ENCODE data around the gene CFAP61.

Gene CFAP61

DNA sequence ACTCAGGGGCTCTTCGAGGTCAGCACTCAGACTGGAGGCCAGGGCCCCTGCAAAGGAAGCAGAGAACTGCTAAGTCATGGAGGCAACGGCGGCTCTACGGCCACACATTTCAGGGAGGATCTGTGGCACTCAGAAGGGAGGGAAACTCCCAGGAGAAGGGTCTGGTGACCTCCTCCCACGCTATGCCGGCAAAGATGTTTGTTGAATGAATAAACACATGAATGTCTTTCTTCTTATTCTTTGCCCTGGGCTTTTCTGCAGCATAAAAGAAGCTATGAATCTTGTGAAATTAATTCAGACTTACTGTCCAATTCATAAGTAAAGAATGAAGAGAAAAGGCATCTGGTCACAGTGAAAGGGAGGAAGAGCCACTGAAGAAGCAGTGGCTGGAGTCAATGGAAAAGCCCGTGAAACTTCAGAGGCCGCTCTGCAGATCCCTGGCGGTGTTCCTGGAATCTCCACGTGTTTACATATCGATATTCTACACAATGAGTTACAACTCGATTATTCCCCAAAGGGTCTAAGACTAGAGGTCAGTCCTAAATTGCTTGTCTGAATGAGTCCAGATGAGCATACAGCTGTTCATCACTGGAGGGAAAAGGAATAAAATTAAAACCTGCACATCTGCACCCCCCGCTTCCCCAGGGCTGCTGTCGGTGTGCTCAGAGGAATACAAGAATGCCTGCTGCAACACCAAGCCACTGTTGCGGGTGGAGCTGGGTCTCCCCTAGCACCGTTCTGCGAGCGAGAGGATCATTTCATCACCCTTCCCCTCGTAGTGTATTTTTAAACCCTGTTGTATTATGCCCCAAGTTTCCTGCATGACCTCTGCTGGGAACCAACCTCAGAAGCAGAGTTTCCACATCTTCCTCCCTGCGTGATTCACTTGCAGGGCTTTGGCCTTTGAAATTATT is 341.1 kb downstream of the CFAP61 start:
- Histone ChIP-seq H3K4me1 (no peaks in the 10 kb centered on the region), H3K27me3 (ENCODE audit: low read depth) (no peaks in the 10 kb centered on the region), H3K9me3 (no peaks in the 10 kb centered on the region), H3K4me3 (no peak overlapping the region), H3K36me3 (replicated peaks) (no peaks in the 10 kb centered on the region)
- in situ Hi-C loops (cut with MboI; ENCODE audit: low sequenced_read_pairs): no loop called here
- no peak for DNase-seq (ENCODE audit: low spot score in 2 of 2)

- Histone ChIP-seq H3K4me1 (no peaks in the 10 kb centered on the region), H3K36me3 (replicated peaks) (no peaks in the 10 kb centered on the region), H3K9me3 (no peaks in the 10 kb centered on the region), H3K27me3 (ENCODE audit: low read depth) (no peaks in the 10 kb centered on the region), H3K4me3 (no peak overlapping the region)
- DNase-seq (ENCODE audit: low spot score in 2 of 2): no peak
- in situ Hi-C loops (cut with MboI; ENCODE audit: low sequenced_read_pairs): no loop called here
These were observed 342.8 kb downstream of the CFAP61 start for GRCh38 chr20:20395087-20395486.

DNA sequence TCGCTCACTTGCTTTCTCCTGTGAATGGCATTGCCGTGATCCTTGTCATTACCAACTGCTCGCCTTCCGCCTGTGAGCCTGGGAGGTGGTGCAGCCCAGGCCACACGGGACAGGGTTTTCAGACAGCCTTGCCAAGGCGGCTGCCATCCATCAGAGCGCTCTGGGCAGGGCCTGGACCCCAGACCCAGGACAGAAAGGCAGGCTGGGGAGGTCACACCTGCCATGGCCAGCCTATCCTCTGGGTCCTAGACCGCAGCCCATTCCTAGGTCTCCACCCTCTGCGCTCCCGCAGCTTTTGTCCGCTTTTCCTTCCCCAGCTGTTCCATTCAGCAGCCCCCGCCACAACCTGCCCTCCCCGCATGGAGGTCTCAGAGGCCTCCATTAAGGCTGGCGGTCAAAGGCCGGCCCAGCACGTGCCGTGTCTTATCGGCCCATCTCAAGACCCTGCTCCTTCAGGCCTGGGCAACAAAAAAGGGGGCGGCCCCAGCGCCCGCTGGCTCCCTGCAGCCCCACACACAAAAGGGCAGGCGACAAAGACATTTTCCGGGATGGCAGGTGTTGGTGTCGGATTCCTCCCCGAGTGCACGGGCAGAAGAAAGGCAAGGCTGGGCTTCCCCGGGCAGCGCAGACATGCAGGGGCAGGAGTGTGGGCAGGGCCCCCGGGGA is 343.7 kb downstream of the CFAP61 start:
- Histone ChIP-seq H3K4me1 (no peaks in the 10 kb centered on the region), H3K9me3 (no peaks in the 10 kb centered on the region), H3K27me3 (ENCODE audit: low read depth) (no peaks in the 10 kb centered on the region), H3K36me3 (replicated peaks) (no peaks in the 10 kb centered on the region), H3K4me3 (no peak overlapping the region)
- DNase-seq (ENCODE audit: low spot score in 2 of 2): no peak
- in situ Hi-C loops (cut with MboI; ENCODE audit: low sequenced_read_pairs): no loop called here

GRCh38 chr20:20396794-20397193 is 344.5 kb downstream of the CFAP61 start:
- Histone ChIP-seq H3K9me3 (no peaks in the 10 kb centered on the region), H3K36me3 (replicated peaks) (no peaks in the 10 kb centered on the region), H3K27me3 (ENCODE audit: low read depth) (no peaks in the 10 kb centered on the region), H3K4me1 (no peaks in the 10 kb centered on the region), H3K4me3 (no peak overlapping the region)
- in situ Hi-C loops (cut with MboI; ENCODE audit: low sequenced_read_pairs): no loop called here
- no peak for DNase-seq (ENCODE audit: low spot score in 2 of 2)

GRCh38 chr20:20398123-20398522 is 345.8 kb downstream of the CFAP61 start:
- in situ Hi-C loops (cut with MboI; ENCODE audit: low sequenced_read_pairs): no loop called here
- Histone ChIP-seq H3K4me3 (no peak overlapping the region), H3K36me3 (replicated peaks) (no peaks in the 10 kb centered on the region), H3K9me3 (no peaks in the 10 kb centered on the region), H3K27me3 (ENCODE audit: low read depth) (no peaks in the 10 kb centered on the region), H3K4me1 (no peaks in the 10 kb centered on the region)
- DNase-seq (ENCODE audit: low spot score in 2 of 2): no peak

DNA sequence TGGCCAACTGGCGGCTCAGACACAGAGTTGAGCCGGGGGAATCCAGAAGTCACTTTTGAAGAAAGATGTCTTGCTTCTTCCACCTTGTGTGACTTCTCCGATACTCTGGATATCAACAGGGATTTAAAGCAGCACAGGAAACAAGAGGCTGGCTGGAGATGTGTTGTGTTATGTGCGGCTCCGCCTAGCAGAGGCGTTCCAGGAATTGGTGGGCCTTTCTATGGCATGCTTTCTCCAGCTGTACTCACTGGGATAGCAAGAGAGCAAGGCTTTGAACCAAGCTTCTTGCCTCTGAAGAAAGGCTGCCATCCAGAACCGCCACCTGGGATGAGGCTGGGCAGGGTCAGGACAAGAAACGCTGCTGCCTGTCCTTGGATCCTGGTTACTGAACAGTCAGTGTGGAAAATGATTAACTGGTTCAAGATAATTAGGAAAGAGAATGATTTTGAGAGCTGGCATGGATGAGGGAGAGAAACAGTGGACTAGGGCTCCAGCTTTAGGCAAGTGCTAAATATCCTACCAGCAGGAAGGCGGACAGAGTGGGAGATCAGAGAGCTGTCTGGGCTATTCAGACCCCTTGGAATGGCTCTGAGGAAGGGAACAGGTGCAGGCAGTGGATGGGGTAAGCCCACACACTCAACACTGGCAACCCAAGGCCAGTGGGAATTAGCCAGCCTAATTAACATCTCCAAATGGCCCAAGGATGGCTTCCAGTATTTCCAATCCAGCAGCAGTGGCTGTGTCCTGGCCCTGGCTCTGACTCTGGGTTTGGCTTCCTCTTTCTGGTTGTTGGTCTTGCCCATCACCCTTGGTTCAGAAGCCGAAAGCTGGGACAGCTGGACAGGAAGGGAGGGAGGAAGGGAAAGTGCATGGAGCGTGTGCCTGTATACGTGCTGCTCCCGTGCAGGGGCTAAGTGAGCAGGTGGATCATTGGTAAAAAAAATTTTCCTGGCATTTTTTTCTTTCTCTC is 347.5 kb downstream of the CFAP61 start:
- in situ Hi-C loops (cut with MboI; ENCODE audit: low sequenced_read_pairs): no loop called here
- Histone ChIP-seq H3K4me3 (no peak overlapping the region), H3K36me3 (replicated peaks) (no peaks in the 10 kb centered on the region)

GRCh38 chr20:20401991-20402390 is 349.7 kb downstream of the CFAP61 start:
- in situ Hi-C loops (cut with MboI; ENCODE audit: low sequenced_read_pairs): no loop called here
- Histone ChIP-seq H3K4me1 (no peaks in the 10 kb centered on the region), H3K27me3 (ENCODE audit: low read depth) (no peaks in the 10 kb centered on the region), H3K36me3 (replicated peaks) (no peaks in the 10 kb centered on the region), H3K9me3 (no peaks in the 10 kb centered on the region), H3K4me3 (no peak overlapping the region)
- DNase-seq (ENCODE audit: low spot score in 2 of 2): no peak

More for the DNA sequence above, 347.5 kb downstream of the CFAP61 start:
- Histone ChIP-seq H3K9me3 (no peaks in the 10 kb centered on the region), H3K27me3 (ENCODE audit: low read depth) (no peaks in the 10 kb centered on the region), H3K4me1 (no peaks in the 10 kb centered on the region)
- DNase-seq (ENCODE audit: low spot score in 2 of 2): no peak

DNA sequence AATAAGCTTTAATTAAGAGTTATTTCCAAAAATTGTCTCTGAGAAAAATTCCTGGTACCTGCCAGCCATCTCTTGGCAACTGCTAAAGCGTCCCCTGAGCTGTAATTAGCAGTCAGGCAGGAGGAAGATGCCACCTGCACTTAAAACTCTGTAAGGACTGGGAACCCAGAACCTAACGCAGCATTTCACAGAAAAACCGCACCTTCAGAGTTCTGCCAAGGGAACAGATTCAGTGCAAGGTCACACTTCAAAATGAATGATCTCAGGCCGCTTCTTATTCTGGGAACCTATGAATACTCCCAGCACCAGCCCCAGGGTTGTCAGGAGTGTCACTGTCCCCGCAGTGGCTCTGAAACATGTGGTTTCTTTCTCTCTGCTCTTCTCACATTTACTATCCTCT is 352.3 kb downstream of the CFAP61 start:
- in situ Hi-C loops (cut with MboI; ENCODE audit: low sequenced_read_pairs): no loop called here
- no peaks in the 10 kb centered on the region for H3K27me3 ChIP-seq (ENCODE audit: low read depth)
- no peaks in the 10 kb centered on the region for H3K9me3 ChIP-seq

DNA sequence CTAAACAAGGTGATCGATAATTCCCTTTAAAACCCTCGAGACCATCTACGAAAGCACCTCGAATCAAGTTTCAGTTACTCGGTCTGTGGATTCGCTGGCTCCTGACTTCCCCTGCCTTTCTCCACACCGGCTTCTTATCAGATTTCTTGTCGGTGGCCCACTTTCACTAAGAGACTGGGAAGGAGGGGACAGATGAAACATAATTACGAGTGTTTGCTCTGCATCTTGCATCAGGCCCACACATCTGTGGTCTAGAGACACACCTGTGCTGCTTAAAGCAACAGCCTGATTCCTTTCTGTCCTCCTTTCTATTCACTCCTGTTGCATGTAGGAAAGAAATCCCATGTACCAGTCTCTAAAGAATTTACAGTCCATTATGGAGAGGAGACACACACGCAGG is 353.3 kb downstream of the CFAP61 start:
- no peak for DNase-seq (ENCODE audit: low spot score in 2 of 2)
- H3K27me3 ChIP-seq (ENCODE audit: low read depth): no peaks in the 10 kb centered on the region; the same call in 1 of the 2 replicates
- no peaks in the 10 kb centered on the region for H3K36me3 ChIP-seq (replicated peaks)
- no peaks in the 10 kb centered on the region for H3K9me3 ChIP-seq
- in situ Hi-C loops (cut with MboI; ENCODE audit: low sequenced_read_pairs): no loop called here
- no peak overlapping the region for H3K4me3 ChIP-seq
- H3K4me1 ChIP-seq: no peaks in the 10 kb centered on the region

More for the DNA sequence above, 352.3 kb downstream of the CFAP61 start:
- H3K36me3 ChIP-seq (replicated peaks): no peaks in the 10 kb centered on the region
- no peaks in the 10 kb centered on the region for H3K4me1 ChIP-seq
- no peak overlapping the region for H3K4me3 ChIP-seq
- DNase-seq (ENCODE audit: low spot score in 2 of 2): no peak

DNA sequence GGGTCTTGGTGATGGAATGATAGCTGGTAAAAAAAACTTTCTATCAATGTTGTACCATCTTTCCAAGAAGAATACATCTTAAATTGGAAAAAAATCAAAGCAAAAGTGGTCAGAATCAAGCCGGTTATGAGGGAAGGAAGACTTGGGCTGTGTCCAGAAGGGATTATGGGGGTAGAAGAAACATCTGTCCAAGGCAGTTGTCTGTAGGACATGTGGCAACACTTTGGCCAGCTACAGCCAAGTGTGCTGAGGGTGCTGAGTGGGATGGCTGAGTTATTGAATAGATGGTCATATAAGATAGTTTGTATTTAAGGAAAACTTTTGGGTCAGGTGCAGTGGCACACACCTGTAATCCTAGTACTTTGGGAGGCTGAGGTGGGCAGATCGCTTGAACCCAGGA is 354.0 kb downstream of the CFAP61 start:
- no peak for DNase-seq (ENCODE audit: low spot score in 2 of 2)
- Histone ChIP-seq H3K27me3 (ENCODE audit: low read depth) (no peaks in the 10 kb centered on the region; the same call in 1 of the 2 replicates), H3K9me3 (no peaks in the 10 kb centered on the region), H3K4me3 (no peak overlapping the region), H3K36me3 (replicated peaks) (no peaks in the 10 kb centered on the region), H3K4me1 (no peaks in the 10 kb centered on the region)
- in situ Hi-C loops (cut with MboI; ENCODE audit: low sequenced_read_pairs): no loop called here

GRCh38 chr20:20407891-20408805 is 355.8 kb downstream of the CFAP61 start:
- in situ Hi-C loops (cut with MboI; ENCODE audit: low sequenced_read_pairs): no loop called here
- DNase-seq (ENCODE audit: low spot score in 2 of 2): no peak
- H3K36me3 ChIP-seq (replicated peaks): no peaks in the 10 kb centered on the region
- no peaks in the 10 kb centered on the region for H3K9me3 ChIP-seq
- H3K4me3 ChIP-seq: no peak overlapping the region
- H3K4me1 ChIP-seq: peaks cover 4% of the 10 kb centered on the region; the same call in 1 of the 2 replicates
- H3K27me3 ChIP-seq (ENCODE audit: low read depth): no peaks in the 10 kb centered on the region; the same call in 1 of the 2 replicates

GRCh38 chr20:20409331-20409730 is 357.0 kb downstream of the CFAP61 start:
- Histone ChIP-seq H3K27me3 (ENCODE audit: low read depth) (no peaks in the 10 kb centered on the region; the same call in 1 of the 2 replicates), H3K4me3 (no peak overlapping the region), H3K9me3 (no peaks in the 10 kb centered on the region), H3K36me3 (replicated peaks) (no peaks in the 10 kb centered on the region), H3K4me1 (peaks cover 4% of the 10 kb centered on the region; the same call in 1 of the 2 replicates)
- no peak for DNase-seq (ENCODE audit: low spot score in 2 of 2)
- in situ Hi-C loops (cut with MboI; ENCODE audit: low sequenced_read_pairs): no loop called here
